GM21786 (cell line): ENCODE data around the gene NAA40.

Experiments used
- ATAC-seq: cut with Tn5 transposase; IDR thresholded peaks from one replicate; pipeline ENCODE4 v1.9.1; 2021; ENCODE audit not compliant: unreplicated experiment

NAA40 gene

GRCh38 chr11:63986156-63986931 lies 47.5 kb downstream of the NAA40 start, which contains the start of gene OTUB1:
OTUB1 (plus strand) TSS chr11:63986438; CDS start chr11:63986457, 19 bp downstream.
- peak; percentile 83 for ATAC-seq

GRCh38 chr11:63986932-63987513 lies 48.2 kb downstream of the NAA40 start:
- no peak for ATAC-seq

GRCh38 chr11:63991558-63991957 lies 52.8 kb downstream of the NAA40 start:
- ATAC-seq: no peak

- ATAC-seq: no peak
Observed at GRCh38 chr11:63993100-63993499, 54.3 kb downstream of the NAA40 start.

GRCh38 chr11:63993993-63994392 lies 55.2 kb downstream of the NAA40 start:
- no peak for ATAC-seq

- no peak for ATAC-seq
Observed at GRCh38 chr11:63996512-63996911, 57.7 kb downstream of the NAA40 start.

GRCh38 chr11:63997104-63997700 lies 58.4 kb downstream of the NAA40 start:
- no peak for ATAC-seq

GRCh38 chr11:63997801-63998337 lies 59.1 kb downstream of the NAA40 start:
- no peak for ATAC-seq

GRCh38 chr11:63998558-63999348 lies 60.0 kb downstream of the NAA40 start:
- no peak for ATAC-seq

GRCh38 chr11:63999349-64000025 lies 60.7 kb downstream of the NAA40 start:
- no peak for ATAC-seq

GRCh38 chr11:64000026-64000739 lies 61.4 kb downstream of the NAA40 start:
- peak; percentile 48 for ATAC-seq

GRCh38 chr11:64000740-64001483 lies 62.1 kb downstream of the NAA40 start:
- no peak for ATAC-seq

GRCh38 chr11:64001484-64002420 lies 63.0 kb downstream of the NAA40 start:
- no peak for ATAC-seq

- ATAC-seq: no peak
Observed at GRCh38 chr11:64003807-64004589, 65.2 kb downstream of the NAA40 start.

- no peak for ATAC-seq
Observed at GRCh38 chr11:64004590-64004984, 65.8 kb downstream of the NAA40 start.

GRCh38 chr11:64005691-64006090 lies 66.9 kb downstream of the NAA40 start:
- ATAC-seq: no peak

GRCh38 chr11:64006398-64006797 lies 67.6 kb downstream of the NAA40 start:
- ATAC-seq: no peak
